OCI-LY1 (cell line): Measurements from ENCODE around the gene RAVER1.

Experiments used
- H2AFZ ChIP-seq: fragments of 200-600 bp; sonication (generic), shearing (Covaris generic); 2 replicates; pipeline ENCODE4 v1.6.0; 2014; ENCODE audit warnings: antibody characterized with exemption, mild to moderate bottlenecking, low read length
- H3F3A ChIP-seq: fragments of 200-600 bp; sonication (generic), shearing (Covaris generic); 2 replicates; pipeline ENCODE4 v1.6.0; 2014; ENCODE audit warnings: mild to moderate bottlenecking, antibody characterized with exemption, low read length, moderate library complexity; ENCODE audit not compliant: insufficient read depth
- H3K27ac ChIP-seq: fragments of 200-600 bp; sonication (generic); 2 replicates; pipeline ENCODE4 v1.5.1; 2014; ENCODE audit warnings: low read length, mixed run types, mild to moderate bottlenecking, low read depth; ENCODE audit not compliant: poor library complexity, severe bottlenecking
- H3K27me3 ChIP-seq: fragments of 200-600 bp; sonication (generic); 2 replicates; pipeline ENCODE4 v1.6.0; 2014; ENCODE audit warnings: antibody characterized with exemption, mild to moderate bottlenecking, low read length, moderate library complexity; ENCODE audit not compliant: insufficient read depth
- H3K36me3 ChIP-seq: fragments of 200-600 bp; sonication (generic); 2 replicates; pipeline ENCODE4 v1.6.1; 2014; ENCODE audit warnings: mild to moderate bottlenecking, antibody characterized with exemption, low read length, moderate library complexity, mixed read lengths; ENCODE audit not compliant: insufficient read depth
- H3K4me1 ChIP-seq: fragments of 200-600 bp; sonication (generic); 2 replicates; pipeline ENCODE4 v1.5.1; 2014; ENCODE audit warnings: mild to moderate bottlenecking, low read length, moderate library complexity; ENCODE audit not compliant: insufficient read depth, severe bottlenecking
- H3K4me2 ChIP-seq: fragments of 200-600 bp; sonication (generic), shearing (Covaris generic); 2 replicates; pipeline ENCODE4 v1.6.1; 2014; ENCODE audit warnings: low read length
- H3K4me3 ChIP-seq: fragments of 200-600 bp; sonication (generic); 2 replicates; pipeline ENCODE4 v1.5.1; 2014; ENCODE audit warnings: low read length, low read depth, mild to moderate bottlenecking, mixed read lengths; ENCODE audit not compliant: poor library complexity, severe bottlenecking
- H3K79me2 ChIP-seq: fragments of 200-600 bp; shearing (Covaris generic); 2 replicates; pipeline ENCODE4 v1.6.1; 2016; ENCODE audit warnings: mixed run types, low read length, mixed read lengths; ENCODE audit not compliant: insufficient read depth
- H3K9ac ChIP-seq: fragments of 200-600 bp; sonication (generic), shearing (Covaris generic); 2 replicates; pipeline ENCODE4 v1.6.1; 2014; ENCODE audit warnings: mild to moderate bottlenecking, low read length, mixed read lengths
- H3K9me2 ChIP-seq: fragments of 200-600 bp; sonication (generic), shearing (Covaris generic); 2 replicates; pipeline ENCODE4 v1.6.1; 2014; ENCODE audit warnings: low read depth, mild to moderate bottlenecking, low read length, mixed read lengths
- H3K9me3 ChIP-seq: fragments of 200-600 bp; shearing (Covaris generic); 2 replicates; pipeline ENCODE4 v1.6.1; 2014; ENCODE audit warnings: low read length, mixed read lengths
- H4K20me1 ChIP-seq: fragments of 200-600 bp; sonication (generic), shearing (Covaris generic); 2 replicates; pipeline ENCODE4 v1.6.0; 2016; ENCODE audit warnings: mild to moderate bottlenecking, low read length; ENCODE audit not compliant: insufficient read depth
- CTCF ChIP-seq: fragments of 200-600 bp; sonication (generic), shearing (Covaris generic); IDR thresholded peaks from 2 replicates; pipeline ENCODE4 v1.5.1; 2017; ENCODE audit warnings: mild to moderate bottlenecking, antibody characterized with exemption, low read length, moderate library complexity, mixed read lengths
- EZH2 ChIP-seq: fragments of 200-600 bp; sonication (generic), shearing (Covaris generic); IDR thresholded peaks from 2 replicates; pipeline ENCODE4 v1.8.0; 2017; ENCODE audit warnings: borderline replicate concordance, mixed run types, mild to moderate bottlenecking, antibody characterized with exemption, low read length, moderate library complexity, mixed read lengths

RAVER1 gene

GRCh38 chr19:10290357-10290875 lies 42.9 kb downstream of the RAVER1 start:
- Histone ChIP-seq H3K27ac (no peak overlapping the region), H3K9me3 (no peaks in the 10 kb centered on the region), H3K36me3 (peaks cover 4% of the 10 kb centered on the region), H2AFZ (no peak overlapping the region), H3K4me1 (peaks cover 51% of the 10 kb centered on the region), H3K4me3 (peak overlapping the region; percentile 62), H3K4me2 (peak overlapping the region; percentile 93), H3K9me2 (no peaks in the 10 kb centered on the region), H3K79me2 (no peaks in the 10 kb centered on the region), H3K9ac (peak overlapping the region; percentile 41; the same call in 1 of the 2 replicates), H3K27me3 (no peaks in the 10 kb centered on the region), H4K20me1 (no peaks in the 10 kb centered on the region), H3F3A (no peaks in the 10 kb centered on the region)
- TF ChIP-seq EZH2 (no peak), CTCF (no peak)

- H2AFZ ChIP-seq: no peak within 1 kb of the TSS
- no peaks in the 10 kb centered on the region for H4K20me1 ChIP-seq
- no peaks in the 10 kb centered on the region for H3K27me3 ChIP-seq
- no peaks in the 10 kb centered on the region for H3K9me2 ChIP-seq
- H3K9ac ChIP-seq: peak within 1 kb of the TSS; percentile 60
- peaks cover 8% of the 10 kb centered on the region for H3K36me3 ChIP-seq
- H3K4me1 ChIP-seq: peaks cover 49% of the 10 kb centered on the region
- no peaks in the 10 kb centered on the region for H3K79me2 ChIP-seq
- H3K4me3 ChIP-seq: peak within 1 kb of the TSS; percentile 62
- H3F3A ChIP-seq: no peaks in the 10 kb centered on the region
- no peak for TF ChIP-seq CTCF
- TF ChIP-seq EZH2: no peak
- no peak within 1 kb of the TSS for H3K27ac ChIP-seq
- no peaks in the 10 kb centered on the region for H3K9me3 ChIP-seq
- peak within 1 kb of the TSS; percentile 93 for H3K4me2 ChIP-seq
These were observed 43.4 kb downstream of the RAVER1 start, which contains the start of gene ICAM5 for GRCh38 chr19:10289836-10290356. TSS of gene ICAM5 (plus strand) at chr19:10289952. CDS start at chr19:10290044, 92 bp downstream.

- H3K9me2 ChIP-seq: no peaks in the 10 kb centered on the region
- H3F3A ChIP-seq: no peaks in the 10 kb centered on the region
- TF ChIP-seq EZH2 (no peak), CTCF (no peak)
- H3K27ac ChIP-seq: no peak overlapping the region
- peaks cover 11% of the 10 kb centered on the region for H3K36me3 ChIP-seq
- no peaks in the 10 kb centered on the region for H4K20me1 ChIP-seq
- H3K9ac ChIP-seq: peak overlapping the region; percentile 60
- no peak overlapping the region for H2AFZ ChIP-seq
- no peaks in the 10 kb centered on the region for H3K79me2 ChIP-seq
- peak overlapping the region; percentile 93 for H3K4me2 ChIP-seq
- H3K27me3 ChIP-seq: no peaks in the 10 kb centered on the region
- peaks cover 49% of the 10 kb centered on the region for H3K4me1 ChIP-seq
- peak overlapping the region; percentile 62 for H3K4me3 ChIP-seq
- no peaks in the 10 kb centered on the region for H3K9me3 ChIP-seq
These were observed 44.0 kb downstream of the RAVER1 start for GRCh38 chr19:10289167-10289835.
